Spleen (tissue), 11 donors: ENCODE results near the gene ZNF181. TPM values are rescaled to one million over a fixed set of nuclear protein-coding genes. Genes with fewer than 3 reads are reported as not detected.

Experiments
- DNase-seq: peaks from one replicate; pipeline ENCODE4 v3.0.0-alpha.2; 2020
- H3K27ac ChIP-seq, 8 donors: fragments of 200-600 bp; sonication (generic) in 7 of 8; 1 replicate in 4 of 8; 2 replicates in 4 of 8; pipeline versions ENCODE4 v1.5.0 to v1.8.0; 2016 to 2021; ENCODE audit warnings: inconsistent platforms in 4 of 8, mild to moderate bottlenecking in 4 of 8, moderate library complexity in 1 of 8
- H3K27me3 ChIP-seq, 7 donors: fragments of 200-600 bp; sonication (generic) in 6 of 7; replicated peaks in 1 of 7; 1 replicate in 4 of 7; 2 replicates in 3 of 7; pipeline versions ENCODE4 v1.5.0 to v1.8.0; 2016 to 2021; ENCODE audit warnings: inconsistent platforms in 3 of 7, mild to moderate bottlenecking in 1 of 7
- H3K36me3 ChIP-seq, 6 donors: fragments of 200-600 bp; sonication (generic) in 5 of 6; 1 replicate in 4 of 6; 2 replicates in 2 of 6; pipeline versions ENCODE4 v1.5.0 to v1.8.0; 2016 to 2021; ENCODE audit warnings: inconsistent platforms in 2 of 6
- H3K4me1 ChIP-seq, 6 donors: fragments of 200-600 bp; sonication (generic) in 5 of 6; 1 replicate in 3 of 6; 2 replicates in 3 of 6; pipeline versions ENCODE4 v1.5.0 to v1.8.0; 2016 to 2021; ENCODE audit warnings: inconsistent platforms in 3 of 6
- H3K4me3 ChIP-seq, 8 donors: fragments of 200-600 bp; sonication (generic) in 7 of 8; 1 replicate in 4 of 8; 2 replicates in 4 of 8; pipeline versions ENCODE4 v1.5.0 to v1.8.0; 2016 to 2021; ENCODE audit warnings: inconsistent platforms in 4 of 8, mild to moderate bottlenecking in 4 of 8, moderate library complexity in 2 of 8
- H3K9me3 ChIP-seq, 8 donors: fragments of 200-600 bp; sonication (generic) in 7 of 8; 1 replicate in 4 of 8; 2 replicates in 4 of 8; pipeline versions ENCODE4 v1.5.0 to v1.8.0; 2016 to 2021; ENCODE audit warnings: inconsistent platforms in 4 of 8
- CTCF ChIP-seq, 11 experiments: fragments of 200-600 bp in 7 of 11; fragments of 450-650 bp in 4 of 11; sonication (generic) in 4 of 11; IDR thresholded peaks in 8 of 11; conservative IDR thresholded peaks in 3 of 11; 1 replicate in 7 of 11; 2 replicates in 4 of 11; pipeline versions ENCODE4 v1.4.0 to v1.8.0; 2016 to 2021; ENCODE audit warnings: antibody characterized with exemption in 11 of 11, inconsistent platforms in 4 of 11, mild to moderate bottlenecking in 1 of 11
- POLR2A ChIP-seq, 3 donors: fragments of 450-650 bp; IDR thresholded peaks; one replicate each; pipeline ENCODE4 v1.5.1; 2017; ENCODE audit warnings: antibody characterized with exemption in 3 of 3, mild to moderate bottlenecking in 1 of 3
- POLR2AphosphoS5 ChIP-seq, 3 donors: sonication (generic); formaldehyde crosslinking; IDR thresholded peaks; one replicate each; pipeline ENCODE4 v1.5.1; 2017; ENCODE audit warnings: antibody characterized with exemption in 3 of 3
- WGBS, 5 donors: extraction: QIAGEN DNeasy Blood & Tissue Kit in 3 of 5; methylation state at CpG; one replicate each; pipeline versions ENCODE4 v1.1.5 to v1.1.7; 2013 to 2018; 5-methylcytosine and 5-hydroxymethylcytosine counted together
- intact Hi-C: fragments of 100-400 bp; cut with DNase I; formaldehyde crosslinking; loops from one replicate; pipeline ENCODE4 v1.15.0; 2023; ENCODE audit warnings: low total_unique reads
- polyA plus RNA-seq, 3 donors: library from polyadenylated mRNA; stranded (reverse); fragments of 200-250 nt; gene quantifications; one replicate each; pipeline ENCODE4 v1.2.1, GENCODE V29; 2013
- total RNA-seq, 7 donors: library from RNA; depleted of rRNA in 3 of 7; stranded (reverse); fragments of >200 nt in 3 of 7; fragmentation: NEBNext Ultra II Directional in 4 of 7; extraction: Animal tissue kit (Norgen Biotek cat#: 25700) in 4 of 7; gene quantifications; one replicate each; pipeline versions ENCODE4 v1.1.0 to v1.2.1, GENCODE V29; 2016 to 2021
- donor health status: healthy with polysubstance abuse.
- donor health status: DM: no; HTN: no; CAD: no; lungs with moderate emphysema.
- donor health status: DM: no; HTN: no; CAD: no.
- donor health status: Bipolar disorder and iron deficiency.
- donor health status: healthy.
- donor health status: DM: no; HTN: no; CAD: no.
- donor health status: DM: yes; HTN: yes; CAD: no.

The ZNF181 gene
- total and polyA plus RNA-seq, 10 donors: 6.8 to 36.5 (median 12.7) TPM

GRCh38 chr19:34732612-34733211 lies 1.3 kb upstream of the ZNF181 start:
- DNase-seq: no peak
- TF ChIP-seq POLR2A (IDR thresholded peaks at IDR 0.05): no peak
- no peak for TF ChIP-seq POLR2AphosphoS5 (IDR thresholded peaks at IDR 0.05)
- TF ChIP-seq CTCF (IDR thresholded peaks at IDR 0.05 in 8 of 11, conservative IDR thresholded peaks at IDR 0.05 in 3 of 11): no peak
- H3K36me3 ChIP-seq: peaks cover 0 to 26% (median 18%) of the 10 kb centered on the region in 6 donors
- peaks cover 3 to 29% (median 13%) of the 10 kb centered on the region in 8 donors for H3K9me3 ChIP-seq
- H3K4me3 ChIP-seq: peak overlapping the region; percentile 65 to 95 (median 70)
- H3K27ac ChIP-seq: peak overlapping the region; percentile 91 to 97 (median 94)
- H3K4me1 ChIP-seq: peaks cover 13 to 38% (median 27%) of the 10 kb centered on the region in 6 donors
- intact Hi-C loops: loop anchor here (10.0 kb wide), 1 partner anchor 58 kb away; the partner anchor contains the start of genes SCGB2B2 and ZNF302
- H3K27me3 ChIP-seq: no peaks in the 10 kb centered on the region
- WGBS, 5 donors: 48 to 52% (median 49%) methylated on average over 13 to 15 of the region's 15 CpGs

- intact Hi-C loops: loop anchor here (10.0 kb wide), 1 partner anchor 59 kb away; the partner anchor contains the start of genes SCGB2B2 and ZNF302
- WGBS, 5 donors: 0 to 3% (median 1%) methylated on average over 13 of the region's 13 CpGs
Observed at GRCh38 chr19:34733266-34733745, 737 bp upstream of the ZNF181 start.

GRCh38 chr19:34734537-34735103 lies 577 bp downstream of the ZNF181 start:
- peaks cover 13 to 38% (median 27%) of the 10 kb centered on the region in 6 donors for H3K4me1 ChIP-seq
- H3K36me3 ChIP-seq: peaks cover 2 to 45% (median 36%) of the 10 kb centered on the region in 6 donors
- H3K9me3 ChIP-seq: peaks cover 3 to 48% (median 32%) of the 10 kb centered on the region in 8 donors
- peak overlapping the region; percentile 65 to 95 (median 70) for H3K4me3 ChIP-seq
- intact Hi-C loops: loop anchor here (10.0 kb wide), 1 partner anchor 60 kb away; the partner anchor contains the start of genes SCGB2B2 and ZNF302
- peak overlapping the region; percentile 91 to 97 (median 94) for H3K27ac ChIP-seq
- no peaks in the 10 kb centered on the region for H3K27me3 ChIP-seq
- WGBS, 5 donors: 21 to 24% (median 23%) methylated on average over 16 of the region's 16 CpGs
- TF ChIP-seq POLR2A (IDR thresholded peaks at IDR 0.05): no peak
- TF ChIP-seq POLR2AphosphoS5 (IDR thresholded peaks at IDR 0.05): no peak
- TF ChIP-seq CTCF (IDR thresholded peaks at IDR 0.05 in 8 of 11, conservative IDR thresholded peaks at IDR 0.05 in 3 of 11): no peak
- no peak for DNase-seq

More at GRCh38 chr19:34733266-34733745, 737 bp upstream of the ZNF181 start:
- TF ChIP-seq POLR2A (IDR thresholded peaks at IDR 0.05): no peak
- no peak for TF ChIP-seq POLR2AphosphoS5 (IDR thresholded peaks at IDR 0.05)
- no peak for TF ChIP-seq CTCF (IDR thresholded peaks at IDR 0.05 in 8 of 11, conservative IDR thresholded peaks at IDR 0.05 in 3 of 11)
- peaks cover 0 to 32% (median 23%) of the 10 kb centered on the region in 6 donors for H3K36me3 ChIP-seq
- peaks cover 3 to 35% (median 19%) of the 10 kb centered on the region in 8 donors for H3K9me3 ChIP-seq
- DNase-seq: peak; percentile 83
- peak overlapping the region; percentile 91 to 97 (median 94) for H3K27ac ChIP-seq
- peaks cover 13 to 38% (median 27%) of the 10 kb centered on the region in 6 donors for H3K4me1 ChIP-seq
- H3K27me3 ChIP-seq: no peaks in the 10 kb centered on the region
- peak overlapping the region; percentile 65 to 95 (median 70) for H3K4me3 ChIP-seq
